T-helper 17 cell (primary cell): ENCODE measurements around the gene STXBP5. TPM values are rescaled to one million over a fixed set of nuclear protein-coding genes. Genes with fewer than 3 reads are reported as not detected.

Experiments used
- ATAC-seq: fragments of 150-1000 bp; cut with Tn5 transposase; 2 replicates; pipeline ENCODE4 v1.10.0; 2021; ENCODE audit warnings: mild to moderate bottlenecking, moderate library complexity
- DNase-seq, 3 donors: peaks; one replicate each; pipeline versions ENCODE4 v3.0.0 to v3.0.0-alpha.2; 2020 to 2021
- H3K9me3 ChIP-seq: one replicate; pipeline ENCODE4 v1.7.0; 2013; ENCODE audit warnings: low read length, mild to moderate bottlenecking; ENCODE audit not compliant: control insufficient read depth, poor library complexity, severe bottlenecking
- H3K27ac Mint-ChIP-seq: one replicate; pipeline ENCODE4 v1.8.0; 2022; ENCODE audit warnings: mild to moderate bottlenecking, moderate library complexity, mixed read lengths
- H3K27me3 Mint-ChIP-seq: one replicate; pipeline ENCODE4 v1.8.0; 2022; ENCODE audit warnings: mixed read lengths
- H3K36me3 Mint-ChIP-seq: one replicate; pipeline ENCODE4 v1.8.0; 2022; ENCODE audit warnings: low read depth, mixed read lengths
- H3K4me1 Mint-ChIP-seq: one replicate; pipeline ENCODE4 v1.8.0; 2022; ENCODE audit warnings: mild to moderate bottlenecking, mixed read lengths
- H3K4me3 Mint-ChIP-seq: one replicate; pipeline ENCODE4 v1.8.0; 2022; ENCODE audit warnings: mild to moderate bottlenecking, moderate library complexity, mixed read lengths
- total RNA-seq, 4 donors: library from RNA in 2 of 4; stranded (reverse) in 2 of 4; gene quantifications; one replicate each; pipeline ENCODE4 v1.2.3 and lab custom pipeline; 2022 to 2026

The STXBP5 gene
- total RNA-seq, 2 donors from 2014 or later = 20.8 to 22.1 TPM

DNA sequence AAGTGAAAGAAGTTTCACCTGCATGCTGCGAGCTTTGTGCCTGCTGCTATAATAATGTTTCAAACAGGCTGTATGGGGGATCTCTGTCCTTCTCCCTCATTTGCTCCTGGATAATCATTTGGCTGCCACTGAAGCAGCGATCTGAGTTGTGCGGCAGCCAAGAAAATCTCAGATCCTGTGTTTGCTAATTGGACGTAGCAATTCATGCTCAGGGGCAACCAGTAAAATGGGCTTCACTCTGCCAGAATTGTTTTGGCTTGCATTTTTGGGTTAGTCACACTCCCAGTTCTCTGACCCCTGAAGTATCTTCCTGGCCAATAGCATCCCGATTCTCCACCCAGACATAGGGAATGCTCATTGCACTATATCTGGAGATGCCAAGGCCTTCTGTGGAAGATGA, 13.7 kb upstream of the STXBP5 start:
- H3K9me3 ChIP-seq = no peaks in the 10 kb centered on the region
- ATAC-seq (no peak), DNase-seq (no peak)
- H3K4me3 Mint-ChIP-seq = no peak overlapping the region
- no peaks in the 10 kb centered on the region for H3K36me3 Mint-ChIP-seq
- H3K27ac Mint-ChIP-seq = no peak overlapping the region
- peaks cover 2% of the 10 kb centered on the region for H3K4me1 Mint-ChIP-seq
- peaks cover 10% of the 10 kb centered on the region for H3K27me3 Mint-ChIP-seq

- Mint-ChIP-seq H3K27ac (no peak overlapping the region), H3K27me3 (peaks cover 3% of the 10 kb centered on the region), H3K4me1 (peaks cover 2% of the 10 kb centered on the region), H3K36me3 (no peaks in the 10 kb centered on the region), H3K4me3 (no peak overlapping the region)
- H3K9me3 ChIP-seq = no peaks in the 10 kb centered on the region
- DNase-seq (no peak), ATAC-seq (no peak)
Observed at GRCh38 chr6:147192278-147192911, 11.8 kb upstream of the STXBP5 start.

- H3K4me3 Mint-ChIP-seq = no peak overlapping the region
- H3K4me1 Mint-ChIP-seq = peaks cover 2% of the 10 kb centered on the region
- no peaks in the 10 kb centered on the region for H3K9me3 ChIP-seq
- H3K27me3 Mint-ChIP-seq = no peaks in the 10 kb centered on the region
- no peak for DNase-seq
- peak; percentile 36 for ATAC-seq
- H3K36me3 Mint-ChIP-seq = no peaks in the 10 kb centered on the region
- H3K27ac Mint-ChIP-seq = no peak overlapping the region
Observed at GRCh38 chr6:147194652-147195411, 9.4 kb upstream of the STXBP5 start.

- H3K27ac Mint-ChIP-seq = no peak overlapping the region
- no peak overlapping the region for H3K4me3 Mint-ChIP-seq
- no peaks in the 10 kb centered on the region for H3K27me3 Mint-ChIP-seq
- ATAC-seq = no peak
- no peak for DNase-seq
- H3K9me3 ChIP-seq = no peaks in the 10 kb centered on the region
- H3K4me1 Mint-ChIP-seq = peaks cover 2% of the 10 kb centered on the region
- H3K36me3 Mint-ChIP-seq = no peaks in the 10 kb centered on the region
Observed at GRCh38 chr6:147195510-147195909, 8.7 kb upstream of the STXBP5 start.

GRCh38 chr6:147195987-147196386, 8.2 kb upstream of the STXBP5 start:
- H3K4me3 Mint-ChIP-seq = no peak overlapping the region

GRCh38 chr6:147200711-147201110, 3.5 kb upstream of the STXBP5 start:
- Mint-ChIP-seq H3K36me3 (no peaks in the 10 kb centered on the region), H3K27ac (no peak overlapping the region), H3K27me3 (no peaks in the 10 kb centered on the region), H3K4me3 (no peak overlapping the region), H3K4me1 (peaks cover 17% of the 10 kb centered on the region)
- ATAC-seq (no peak), DNase-seq (no peak)
- H3K9me3 ChIP-seq = no peaks in the 10 kb centered on the region

More at GRCh38 chr6:147195987-147196386, 8.2 kb upstream of the STXBP5 start:
- H3K27me3 Mint-ChIP-seq = no peaks in the 10 kb centered on the region
- H3K36me3 Mint-ChIP-seq = no peaks in the 10 kb centered on the region
- no peak for ATAC-seq
- H3K4me1 Mint-ChIP-seq = peaks cover 2% of the 10 kb centered on the region
- H3K9me3 ChIP-seq = no peaks in the 10 kb centered on the region
- no peak overlapping the region for H3K27ac Mint-ChIP-seq
- no peak for DNase-seq

- Mint-ChIP-seq H3K36me3 (no peaks in the 10 kb centered on the region), H3K27me3 (no peaks in the 10 kb centered on the region)
- DNase-seq = no peak
Observed at GRCh38 chr6:147201885-147202515, 2.2 kb upstream of the STXBP5 start.

DNA sequence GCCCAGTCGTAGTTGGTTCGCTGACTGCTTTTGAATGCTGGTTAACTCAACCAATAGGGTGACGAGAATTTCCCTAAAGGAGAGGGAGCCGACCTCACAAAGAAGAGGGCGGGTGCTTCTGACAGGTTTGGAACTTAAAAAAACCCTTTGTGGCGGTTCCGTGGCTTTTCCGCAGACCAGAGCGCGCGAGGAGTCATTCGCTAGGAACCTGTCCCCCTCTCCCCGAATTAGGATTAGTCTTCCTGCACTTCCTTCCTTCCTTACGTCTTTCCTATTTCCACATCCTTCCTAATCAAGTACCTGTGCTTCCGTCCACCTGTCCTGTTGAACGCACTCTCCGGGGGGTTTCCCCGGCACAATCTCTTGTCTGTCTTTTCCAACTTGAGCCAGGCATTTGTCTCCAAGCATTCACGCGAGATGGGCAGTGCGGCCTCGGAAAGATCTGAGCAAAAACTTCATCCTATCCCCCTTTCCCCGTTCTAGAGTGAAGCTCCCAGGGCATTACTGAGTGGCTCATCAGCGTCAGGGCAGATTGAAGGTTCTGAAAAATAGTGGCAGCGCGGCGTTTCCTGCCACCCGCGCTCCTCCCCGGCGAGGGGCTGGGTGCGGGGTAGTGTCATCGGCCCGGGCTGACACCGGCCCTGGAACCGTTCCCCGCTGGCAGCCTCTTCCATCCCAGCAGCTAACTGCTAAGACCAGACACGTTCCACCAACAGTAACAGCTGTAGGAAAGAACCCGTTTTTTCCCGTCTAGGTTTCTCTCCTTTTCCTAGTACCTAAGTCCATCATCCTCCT, 1.5 kb upstream of the STXBP5 start:
- Mint-ChIP-seq H3K36me3 (no peaks in the 10 kb centered on the region), H3K27ac (peak overlapping the region; percentile 99), H3K4me3 (peak overlapping the region; percentile 99), H3K4me1 (peaks cover 27% of the 10 kb centered on the region), H3K27me3 (no peaks in the 10 kb centered on the region)
- DNase-seq = peak; percentile 60 to 71 (median 62)
- peak; percentile 85 for ATAC-seq
- H3K9me3 ChIP-seq = no peaks in the 10 kb centered on the region

More at GRCh38 chr6:147201885-147202515, 2.2 kb upstream of the STXBP5 start:
- Mint-ChIP-seq H3K27ac (peak overlapping the region; percentile 99), H3K4me1 (peaks cover 22% of the 10 kb centered on the region), H3K4me3 (peak overlapping the region; percentile 99)
- no peaks in the 10 kb centered on the region for H3K9me3 ChIP-seq
- no peak for ATAC-seq

GRCh38 chr6:147203311-147204059, 732 bp upstream of the STXBP5 start:
- Mint-ChIP-seq H3K27ac (peak overlapping the region; percentile 99), H3K4me1 (peaks cover 30% of the 10 kb centered on the region), H3K36me3 (no peaks in the 10 kb centered on the region), H3K4me3 (peak overlapping the region; percentile 99), H3K27me3 (no peaks in the 10 kb centered on the region)
- ATAC-seq (peak; percentile 70), DNase-seq (peak; percentile 59 to 72 (median 70))
- H3K9me3 ChIP-seq = no peaks in the 10 kb centered on the region

DNA sequence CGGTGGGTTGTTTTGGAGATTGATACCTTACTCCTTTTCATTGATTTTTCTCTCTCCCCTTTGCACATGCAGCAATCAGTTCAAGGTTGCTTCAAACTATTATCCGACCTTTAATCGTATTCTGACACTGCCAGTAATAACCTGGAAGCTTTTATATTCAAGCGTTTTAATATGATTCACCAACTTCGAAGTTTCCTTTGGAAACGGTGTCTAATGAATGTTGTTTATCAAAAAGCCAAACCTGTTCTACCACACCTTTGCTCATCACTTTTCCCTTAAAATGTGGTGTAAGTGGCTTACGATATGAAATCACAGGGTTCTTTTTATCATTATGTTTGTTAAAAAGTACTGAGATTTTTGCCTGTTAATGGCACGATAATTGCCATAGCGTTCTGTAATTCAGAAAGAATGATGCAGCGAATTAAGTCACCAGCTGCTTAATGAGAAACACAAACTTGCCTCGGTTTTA, 660 bp downstream of the STXBP5 start:
- Mint-ChIP-seq H3K36me3 (no peaks in the 10 kb centered on the region), H3K27me3 (no peaks in the 10 kb centered on the region), H3K4me3 (peak overlapping the region; percentile 93), H3K27ac (peak overlapping the region; percentile 91), H3K4me1 (peaks cover 34% of the 10 kb centered on the region)
- DNase-seq (no peak), ATAC-seq (no peak)
- H3K9me3 ChIP-seq = no peaks in the 10 kb centered on the region

GRCh38 chr6:147205690-147206600, 1.7 kb downstream of the STXBP5 start:
- H3K36me3 Mint-ChIP-seq = no peaks in the 10 kb centered on the region
- H3K4me1 Mint-ChIP-seq = peaks cover 36% of the 10 kb centered on the region

More at GRCh38 chr6:147205690-147206600, 1.7 kb downstream of the STXBP5 start:
- ATAC-seq = no peak
- no peak for DNase-seq
- Mint-ChIP-seq H3K4me3 (peak overlapping the region; percentile 76), H3K27me3 (no peaks in the 10 kb centered on the region), H3K27ac (peak overlapping the region; percentile 91)
- no peaks in the 10 kb centered on the region for H3K9me3 ChIP-seq
